HUES6 (cell line): ENCODE results near the gene POLR3K.

Experiments
- H3K27ac ChIP-seq: 2 replicates; pipeline ENCODE4 v1.7.0; 2013; ENCODE audit warnings: low read depth, mild to moderate bottlenecking, low read length, inconsistent platforms
- H3K27me3 ChIP-seq: 2 replicates; pipeline ENCODE4 v1.6.1; 2013; ENCODE audit warnings: low read length; ENCODE audit not compliant: control insufficient read depth, insufficient read depth
- H3K36me3 ChIP-seq: 2 replicates; pipeline ENCODE4 v1.6.1; 2013; ENCODE audit warnings: low read length; ENCODE audit not compliant: control insufficient read depth, insufficient read depth
- H3K4me1 ChIP-seq: 2 replicates; pipeline ENCODE4 v1.6.1; 2013; ENCODE audit warnings: low read length; ENCODE audit not compliant: control insufficient read depth, insufficient read depth
- H3K4me3 ChIP-seq: 2 replicates; pipeline ENCODE4 v1.5.1; 2013; ENCODE audit warnings: low read depth, low read length
- H3K9ac ChIP-seq: one replicate; pipeline ENCODE4 v1.6.1; 2013; ENCODE audit warnings: mild to moderate bottlenecking, low read length
- H3K9me3 ChIP-seq: 2 replicates; pipeline ENCODE4 v1.6.1; 2013; ENCODE audit warnings: low read depth, low read length; ENCODE audit not compliant: control insufficient read depth, insufficient read depth

POLR3K gene

GRCh38 chr16:78444-79150 lies 25.2 kb upstream of the POLR3K start:
- Histone ChIP-seq H3K4me1 (peaks cover 45% of the 10 kb centered on the region), H3K9me3 (no peaks in the 10 kb centered on the region), H3K9ac (peak overlapping the region; percentile 82), H3K36me3 (peaks cover 26% of the 10 kb centered on the region), H3K27me3 (no peaks in the 10 kb centered on the region), H3K4me3 (peak overlapping the region; percentile 63), H3K27ac (no peak overlapping the region; the same call in 1 of the 2 replicates)

GRCh38 chr16:77807-78443 lies 24.5 kb upstream of the POLR3K start, which contains the start of gene MPG:
MPG (plus strand) TSS chr16:78225; CDS start chr16:78310, 85 bp downstream.
- no peaks in the 10 kb centered on the region for H3K27me3 ChIP-seq
- no peaks in the 10 kb centered on the region for H3K9me3 ChIP-seq
- H3K4me1 ChIP-seq = peaks cover 51% of the 10 kb centered on the region
- peak within 1 kb of the TSS; percentile 82 for H3K9ac ChIP-seq
- H3K36me3 ChIP-seq = peaks cover 23% of the 10 kb centered on the region
- H3K4me3 ChIP-seq = peak within 1 kb of the TSS; percentile 63
- peak within 1 kb of the TSS; percentile 81; the same call in 1 of the 2 replicates for H3K27ac ChIP-seq

- H3K9ac ChIP-seq = peak overlapping the region; percentile 82
- peak overlapping the region; percentile 81; the same call in 1 of the 2 replicates for H3K27ac ChIP-seq
- H3K4me3 ChIP-seq = peak overlapping the region; percentile 63
- no peaks in the 10 kb centered on the region for H3K9me3 ChIP-seq
- no peaks in the 10 kb centered on the region for H3K27me3 ChIP-seq
- peaks cover 17% of the 10 kb centered on the region for H3K36me3 ChIP-seq
- peaks cover 55% of the 10 kb centered on the region for H3K4me1 ChIP-seq
Observed at GRCh38 chr16:77273-77806, 23.9 kb upstream of the POLR3K start.

GRCh38 chr16:76535-77272 lies 23.3 kb upstream of the POLR3K start:
- Histone ChIP-seq H3K9me3 (no peaks in the 10 kb centered on the region), H3K27me3 (no peaks in the 10 kb centered on the region), H3K4me1 (peaks cover 55% of the 10 kb centered on the region), H3K27ac (peak overlapping the region; percentile 81; the same call in 1 of the 2 replicates), H3K9ac (peak overlapping the region; percentile 82), H3K4me3 (peak overlapping the region; percentile 63), H3K36me3 (peaks cover 15% of the 10 kb centered on the region)

- no peak overlapping the region; the same call in 1 of the 2 replicates for H3K4me3 ChIP-seq
Observed at GRCh38 chr16:75580-76501, 22.4 kb upstream of the POLR3K start.

GRCh38 chr16:74747-75334 lies 21.4 kb upstream of the POLR3K start:
- H3K27ac ChIP-seq = peak overlapping the region; percentile 78; the same call in 1 of the 2 replicates
- peaks cover 6% of the 10 kb centered on the region for H3K36me3 ChIP-seq
- H3K9me3 ChIP-seq = no peaks in the 10 kb centered on the region
- no peaks in the 10 kb centered on the region for H3K27me3 ChIP-seq
- H3K4me1 ChIP-seq = peaks cover 70% of the 10 kb centered on the region
- H3K9ac ChIP-seq = peak overlapping the region; percentile 82
- H3K4me3 ChIP-seq = no peak overlapping the region

More at GRCh38 chr16:75580-76501, 22.4 kb upstream of the POLR3K start:
- Histone ChIP-seq H3K36me3 (peaks cover 13% of the 10 kb centered on the region), H3K9ac (peak overlapping the region; percentile 82), H3K4me1 (peaks cover 60% of the 10 kb centered on the region), H3K27me3 (no peaks in the 10 kb centered on the region), H3K9me3 (no peaks in the 10 kb centered on the region), H3K27ac (peak overlapping the region; percentile 78; the same call in 1 of the 2 replicates)

GRCh38 chr16:74051-74746 lies 20.8 kb upstream of the POLR3K start:
- Histone ChIP-seq H3K4me1 (peaks cover 76% of the 10 kb centered on the region), H3K4me3 (peak overlapping the region; percentile 39; the same call in 1 of the 2 replicates), H3K9ac (peak overlapping the region; percentile 72), H3K9me3 (no peaks in the 10 kb centered on the region), H3K27me3 (no peaks in the 10 kb centered on the region), H3K27ac (peak overlapping the region; percentile 84; the same call in 1 of the 2 replicates), H3K36me3 (peaks cover under 1% of the 10 kb centered on the region; the same call in 1 of the 2 replicates)

GRCh38 chr16:72561-73548 lies 19.4 kb upstream of the POLR3K start, which contains the start of gene RHBDF1:
RHBDF1 (minus strand) TSS chr16:72631; CDS start chr16:65015, 7,616 bp downstream.
- Histone ChIP-seq H3K27me3 (no peaks in the 10 kb centered on the region), H3K27ac (peak within 1 kb of the TSS; percentile 84; the same call in 1 of the 2 replicates), H3K4me1 (peaks cover 81% of the 10 kb centered on the region), H3K4me3 (peak within 1 kb of the TSS; percentile 87), H3K36me3 (no peaks in the 10 kb centered on the region), H3K9me3 (no peaks in the 10 kb centered on the region), H3K9ac (peak within 1 kb of the TSS; percentile 96)
